ENCODE measurements around the gene UBR3. TPM values are rescaled to one million over a fixed set of nuclear protein-coding genes. Genes with fewer than 3 reads are reported as not detected.

UBR3 gene
- total RNA-seq, 1 donor from 2014 or later, result 30.9 TPM

GRCh38 chr2:170091436-170091835 is 264.2 kb downstream of the UBR3 start:
- H3K27ac Mint-ChIP-seq (ENCODE audit: unreplicated experiment), result no peak overlapping the region
- H3K27me3 Mint-ChIP-seq (ENCODE audit: low read depth), result no peaks in the 10 kb centered on the region
- no peaks in the 10 kb centered on the region for H3K4me1 Mint-ChIP-seq (ENCODE audit: low read depth)
- no peak for TF ChIP-seq CTCF (IDR thresholded peaks at IDR 0.05)
- no peak for DNase-seq (ENCODE audit: low spot score)
- peaks cover 7% of the 10 kb centered on the region for H3K9me3 Mint-ChIP-seq (ENCODE audit: low read depth)
- H3K4me3 Mint-ChIP-seq (ENCODE audit: unreplicated experiment), result no peak overlapping the region
- peaks cover 2% of the 10 kb centered on the region for H3K36me3 Mint-ChIP-seq (ENCODE audit: low read depth)

- H3K36me3 Mint-ChIP-seq (ENCODE audit: low read depth), result peaks cover 2% of the 10 kb centered on the region
- H3K9me3 Mint-ChIP-seq (ENCODE audit: low read depth), result peaks cover 14% of the 10 kb centered on the region
- H3K27ac Mint-ChIP-seq (ENCODE audit: unreplicated experiment), result no peak overlapping the region
- H3K4me3 Mint-ChIP-seq (ENCODE audit: unreplicated experiment), result no peak overlapping the region
- no peaks in the 10 kb centered on the region for H3K4me1 Mint-ChIP-seq (ENCODE audit: low read depth)
- no peak for DNase-seq (ENCODE audit: low spot score)
- TF ChIP-seq CTCF (IDR thresholded peaks at IDR 0.05), result no peak
- no peaks in the 10 kb centered on the region for H3K27me3 Mint-ChIP-seq (ENCODE audit: low read depth)
These were observed 265.3 kb downstream of the UBR3 start for GRCh38 chr2:170092436-170093060.

GRCh38 chr2:170095380-170095779 is 268.1 kb downstream of the UBR3 start:
- Mint-ChIP-seq H3K36me3 (ENCODE audit: low read depth) (peaks cover 2% of the 10 kb centered on the region), H3K27ac (ENCODE audit: unreplicated experiment) (no peak overlapping the region), H3K4me3 (ENCODE audit: unreplicated experiment) (no peak overlapping the region), H3K9me3 (ENCODE audit: low read depth) (peaks cover 14% of the 10 kb centered on the region), H3K27me3 (ENCODE audit: low read depth) (no peaks in the 10 kb centered on the region), H3K4me1 (ENCODE audit: low read depth) (no peaks in the 10 kb centered on the region)
- TF ChIP-seq CTCF (IDR thresholded peaks at IDR 0.05), result no peak
- no peak for DNase-seq (ENCODE audit: low spot score)

- DNase-seq (ENCODE audit: low spot score), result no peak
- H3K4me3 Mint-ChIP-seq (ENCODE audit: unreplicated experiment), result no peak overlapping the region
- peaks cover 10% of the 10 kb centered on the region for H3K9me3 Mint-ChIP-seq (ENCODE audit: low read depth)
- no peak for TF ChIP-seq CTCF (IDR thresholded peaks at IDR 0.05)
- H3K36me3 Mint-ChIP-seq (ENCODE audit: low read depth), result no peaks in the 10 kb centered on the region
- H3K27me3 Mint-ChIP-seq (ENCODE audit: low read depth), result no peaks in the 10 kb centered on the region
- no peak overlapping the region for H3K27ac Mint-ChIP-seq (ENCODE audit: unreplicated experiment)
- H3K4me1 Mint-ChIP-seq (ENCODE audit: low read depth), result no peaks in the 10 kb centered on the region
These were observed 271.5 kb downstream of the UBR3 start for GRCh38 chr2:170098626-170099312.

GRCh38 chr2:170101789-170102188 is 274.5 kb downstream of the UBR3 start:
- no peaks in the 10 kb centered on the region for H3K27me3 Mint-ChIP-seq (ENCODE audit: low read depth)
- H3K4me3 Mint-ChIP-seq (ENCODE audit: unreplicated experiment), result no peak overlapping the region
- H3K9me3 Mint-ChIP-seq (ENCODE audit: low read depth), result peaks cover 4% of the 10 kb centered on the region

More at GRCh38 chr2:170101789-170102188, 274.5 kb downstream of the UBR3 start:
- TF ChIP-seq CTCF (IDR thresholded peaks at IDR 0.05), result no peak
- Mint-ChIP-seq H3K27ac (ENCODE audit: unreplicated experiment) (no peak overlapping the region), H3K4me1 (ENCODE audit: low read depth) (no peaks in the 10 kb centered on the region), H3K36me3 (ENCODE audit: low read depth) (no peaks in the 10 kb centered on the region)
- DNase-seq (ENCODE audit: low spot score), result no peak

Measured in chondrocyte (in vitro differentiated cells).